A673 (cell line): Measurements from ENCODE around the gene MYLK. TPM values are rescaled to one million over a fixed set of nuclear protein-coding genes. Genes with fewer than 3 reads are reported as not detected.
"Not testable (repeated sequence)": the region's sequence is repeated elsewhere in the genome, so short reads cannot be mapped to it uniquely, and the experiment has no call there.

Experiments
- BruUV-seq: library from RNA; stranded (reverse); fragments of 400-500 nt; replicated peaks from 2 replicates; lab custom pipeline; 2021; lab: Mats Ljungman, UMichigan
- CTCF ChIA-PET: fragments of 300-600 bp; sonication (Branson Sonifier 250); formaldehyde crosslinking; loops from one replicate; lab custom pipeline; 2022; ENCODE audit warnings: antibody characterized with exemption; lab: Charles Lee
- POLR2A ChIA-PET: fragments of 300-600 bp; sonication (Branson Sonifier 250); formaldehyde crosslinking; loops from one replicate; lab custom pipeline; 2022; ENCODE audit warnings: antibody characterized with exemption; ENCODE audit not compliant: low non-redundant PET; lab: Charles Lee
- DNase-seq: peaks from one replicate; pipeline ENCODE4 v3.0.0-alpha.2; 2015; ENCODE audit warnings: low spot score
- H3K27ac ChIP-seq: fragments of 200-600 bp; sonication (generic); 2 replicates; pipeline ENCODE4 v1.5.1; 2016; ENCODE audit warnings: mixed run types, low read depth, mild to moderate bottlenecking, mixed read lengths, antibody characterized with exemption, low read length; ENCODE audit not compliant: poor library complexity, severe bottlenecking
- H3K27me3 ChIP-seq: fragments of 200-600 bp; sonication (generic); replicated peaks from 2 replicates; pipeline ENCODE4 v1.6.1; 2017; ENCODE audit warnings: mixed run types, low read depth, mild to moderate bottlenecking, mixed read lengths, antibody characterized with exemption, low read length; ENCODE audit not compliant: insufficient read depth, poor library complexity
- H3K36me3 ChIP-seq: fragments of 200-600 bp; sonication (generic); 2 replicates; pipeline ENCODE4 v1.6.1; 2016; ENCODE audit warnings: mixed run types, mild to moderate bottlenecking, mixed read lengths, antibody characterized with exemption, low read length; ENCODE audit not compliant: insufficient read depth, poor library complexity, severe bottlenecking
- H3K4me1 ChIP-seq: fragments of 200-600 bp; sonication (generic); 2 replicates; pipeline ENCODE4 v1.6.1; 2017; ENCODE audit warnings: mixed run types, mild to moderate bottlenecking, mixed read lengths, antibody characterized with exemption, low read length; ENCODE audit not compliant: insufficient read depth, poor library complexity, severe bottlenecking
- H3K4me3 ChIP-seq: fragments of 200-600 bp; sonication (generic); 2 replicates; pipeline ENCODE4 v1.5.1; 2016; ENCODE audit warnings: low read depth, mixed run types, mild to moderate bottlenecking, mixed read lengths, low read length; ENCODE audit not compliant: poor library complexity, severe bottlenecking
- H3K9me3 ChIP-seq: fragments of 200-600 bp; sonication (generic); 2 replicates; pipeline ENCODE4 v1.6.1; 2016; ENCODE audit warnings: mixed run types, low read depth, mild to moderate bottlenecking, mixed read lengths, antibody characterized with exemption, low read length; ENCODE audit not compliant: poor library complexity, severe bottlenecking
- CTCF ChIP-seq: fragments of 300-800, 200-600 bp; sonication (generic); conservative IDR thresholded peaks from 2 replicates; pipeline ENCODE4 v1.5.1; 2017; ENCODE audit warnings: low read depth, mild to moderate bottlenecking, antibody characterized with exemption, low read length, moderate library complexity, mixed read lengths
- EZH2 ChIP-seq: fragments of 200-600 bp; sonication (generic); IDR thresholded peaks from 2 replicates; pipeline ENCODE4 v1.6.1; 2017; ENCODE audit warnings: borderline replicate concordance, low read depth, mild to moderate bottlenecking, mixed read lengths, antibody characterized with exemption, low read length; ENCODE audit not compliant: poor library complexity, severe bottlenecking
- intact Hi-C: fragments of 100-400 bp; cut with micrococcal nuclease; formaldehyde crosslinking; loops from one replicate; pipeline ENCODE4 v1.10.0; 2022; ENCODE audit not compliant: unreplicated experiment
- total RNA-seq: library from RNA; stranded (reverse); gene quantifications from 2 replicates; pipeline ENCODE4 v1.2.3, GENCODE V29; 2021

MYLK gene
- total RNA-seq, 1 experiment from 2014 or later = 3.9 TPM

GRCh38 chr3:123740391-123740822 lies 143.7 kb downstream of the MYLK start:
- Histone ChIP-seq H3K9me3 (no peaks in the 10 kb centered on the region), H3K4me3 (no peak overlapping the region), H3K27me3 (no peaks in the 10 kb centered on the region), H3K36me3 (no peaks in the 10 kb centered on the region), H3K27ac (no peak overlapping the region), H3K4me1 (no peaks in the 10 kb centered on the region)
- no peak for DNase-seq
- ChIA-PET CTCF (interaction anchor here (1.1 kb wide), 2 partner anchors 17 to 98 kb away, joined by 3 read pairs; no protein-coding TSS in a partner anchor), POLR2A (no interaction called here)
- intact Hi-C loops = loop anchor here (10.0 kb wide), 1 partner anchor 244 kb away; no protein-coding TSS in a partner anchor
- TF ChIP-seq EZH2 (no peak), CTCF (no peak)
- no TSS peak for BruUV-seq

- Histone ChIP-seq H3K4me3 (no peak overlapping the region), H3K36me3 (no peaks in the 10 kb centered on the region), H3K9me3 (no peaks in the 10 kb centered on the region), H3K4me1 (no peaks in the 10 kb centered on the region), H3K27me3 (no peaks in the 10 kb centered on the region), H3K27ac (no peak overlapping the region)
- BruUV-seq = no TSS peak
- no peak for DNase-seq
- intact Hi-C loops = loop anchor here (10.0 kb wide), 1 partner anchor 245 kb away; no protein-coding TSS in a partner anchor
- TF ChIP-seq EZH2 (no peak), CTCF (no peak)
- POLR2A ChIA-PET = no interaction called here
- CTCF ChIA-PET = interaction anchor here (1.1 kb wide), 1 partner anchor 97 kb away, joined by 3 read pairs; no protein-coding TSS in a partner anchor
Measured at GRCh38 chr3:123739754-123740153, 144.4 kb downstream of the MYLK start.

GRCh38 chr3:123739106-123739505 lies 145.0 kb downstream of the MYLK start:
- no peak overlapping the region for H3K27ac ChIP-seq
- no peaks in the 10 kb centered on the region for H3K4me1 ChIP-seq
- no peaks in the 10 kb centered on the region for H3K36me3 ChIP-seq
- no TSS peak for BruUV-seq
- no peak for DNase-seq
- no peaks in the 10 kb centered on the region for H3K27me3 ChIP-seq
- ChIA-PET CTCF (interaction anchor here (1.1 kb wide), 1 partner anchor 97 kb away, joined by 3 read pairs; no protein-coding TSS in a partner anchor), POLR2A (no interaction called here)
- no peak overlapping the region for H3K4me3 ChIP-seq
- intact Hi-C loops = no loop called here
- TF ChIP-seq CTCF (no peak), EZH2 (no peak)
- no peaks in the 10 kb centered on the region for H3K9me3 ChIP-seq

- H3K27me3 ChIP-seq, H3K27ac ChIP-seq, POLR2A ChIA-PET, intact Hi-C loops, DNase-seq, H3K9me3 ChIP-seq, H3K4me3 ChIP-seq, BruUV-seq, H3K36me3 ChIP-seq, H3K4me1 ChIP-seq: not testable (repeated sequence)
- CTCF ChIA-PET = interaction anchor here (0.6 kb wide), 1 partner anchor 15 kb away, joined by 8 read pairs; no protein-coding TSS in a partner anchor
Measured at GRCh38 chr3:123738522-123738921, 145.6 kb downstream of the MYLK start.
